OCI-LY1 (cell line): ENCODE results near the gene PCSK5.

Experiments used
- CTCF ChIP-seq: fragments of 200-600 bp; sonication (generic), shearing (Covaris generic); IDR thresholded peaks from 2 replicates; pipeline ENCODE4 v1.5.1; 2017; ENCODE audit warnings: mild to moderate bottlenecking, antibody characterized with exemption, low read length, moderate library complexity, mixed read lengths
- EZH2 ChIP-seq: fragments of 200-600 bp; sonication (generic), shearing (Covaris generic); IDR thresholded peaks from 2 replicates; pipeline ENCODE4 v1.8.0; 2017; ENCODE audit warnings: borderline replicate concordance, mixed run types, mild to moderate bottlenecking, antibody characterized with exemption, low read length, moderate library complexity, mixed read lengths

GRCh38 chr9:76153339-76153738 lies 262.9 kb downstream of the PCSK5 start:
- TF ChIP-seq CTCF (no peak), EZH2 (no peak)
